GM18868 (cell line): ENCODE data around the gene SFPQ.
"Not testable (repeated sequence)": the region's sequence is repeated elsewhere in the genome, so short reads cannot be mapped to it uniquely, and the experiment has no call there.

ENCODE experiments used
- ATAC-seq: cut with Tn5 transposase; IDR thresholded peaks from one replicate; pipeline ENCODE4 v1.9.1; 2021; ENCODE audit warnings: mild to moderate bottlenecking, moderate library complexity; ENCODE audit not compliant: unreplicated experiment

SFPQ gene

DNA sequence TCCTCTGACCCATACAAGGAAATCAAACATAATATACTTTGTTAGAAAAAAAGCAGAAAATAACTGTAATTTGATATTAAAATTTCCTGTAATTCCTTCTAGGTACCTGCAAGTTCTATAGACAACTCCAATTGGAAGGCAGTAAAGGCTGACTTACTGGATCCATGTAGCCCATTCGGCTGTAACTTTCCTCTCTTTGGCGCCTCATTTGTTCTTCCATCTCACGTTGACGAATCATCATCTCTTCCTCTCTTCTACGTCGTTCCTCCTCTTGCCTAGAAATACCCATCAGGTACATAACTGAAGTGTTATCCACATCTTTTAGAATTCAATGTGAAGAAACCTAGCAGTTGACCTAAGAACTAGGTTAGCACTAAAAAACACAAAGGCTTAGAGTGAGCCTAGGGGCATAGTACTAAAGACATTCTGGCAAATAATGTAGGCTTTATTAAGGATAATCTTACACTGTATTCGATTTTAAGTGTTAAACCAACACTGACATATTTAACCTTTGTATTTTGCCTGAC, 5.1 kb downstream of the SFPQ start:
- no peak for ATAC-seq

DNA sequence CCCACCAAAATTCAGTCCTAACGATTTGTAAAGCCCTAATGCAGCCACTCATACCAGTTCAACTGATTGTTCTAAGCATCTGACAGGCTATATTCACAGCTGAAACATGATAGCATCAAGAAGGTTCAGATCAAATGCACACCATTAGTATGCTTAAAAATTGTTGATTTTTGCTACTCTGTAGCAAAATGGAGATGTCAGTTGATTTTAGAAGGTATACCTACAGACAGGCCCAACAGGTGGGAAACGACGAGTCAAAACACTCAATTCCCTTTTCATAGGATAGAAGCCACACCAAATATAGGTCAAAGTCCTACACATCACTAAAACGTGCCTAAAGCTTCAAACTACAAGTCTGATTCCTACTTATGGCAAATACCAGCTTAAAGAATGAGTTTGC, 6.7 kb downstream of the SFPQ start:
- no peak for ATAC-seq

DNA sequence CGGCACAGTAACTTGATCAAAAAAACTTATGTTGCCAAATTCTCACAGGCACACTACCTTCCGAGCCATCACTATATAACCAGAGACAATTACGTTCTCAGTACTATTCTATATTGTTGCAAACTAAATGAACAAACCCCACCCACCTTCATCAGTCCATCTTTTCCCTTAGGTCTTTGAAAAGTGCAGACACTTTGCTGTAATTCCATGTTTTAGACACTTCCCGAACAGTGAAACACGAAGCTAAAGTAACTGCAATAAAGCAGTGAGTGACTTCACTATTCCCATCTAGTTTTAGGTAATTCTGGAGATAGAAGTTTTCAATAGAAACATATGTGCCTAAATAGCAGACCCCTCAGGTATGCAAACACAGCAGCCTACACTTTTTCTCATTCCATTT, 7.7 kb downstream of the SFPQ start:
- no peak for ATAC-seq

GRCh38 chr1:35184495-35185199, 8.3 kb downstream of the SFPQ start:
- no peak for ATAC-seq

GRCh38 chr1:35181790-35182455, 11.0 kb downstream of the SFPQ start:
- no peak for ATAC-seq

DNA sequence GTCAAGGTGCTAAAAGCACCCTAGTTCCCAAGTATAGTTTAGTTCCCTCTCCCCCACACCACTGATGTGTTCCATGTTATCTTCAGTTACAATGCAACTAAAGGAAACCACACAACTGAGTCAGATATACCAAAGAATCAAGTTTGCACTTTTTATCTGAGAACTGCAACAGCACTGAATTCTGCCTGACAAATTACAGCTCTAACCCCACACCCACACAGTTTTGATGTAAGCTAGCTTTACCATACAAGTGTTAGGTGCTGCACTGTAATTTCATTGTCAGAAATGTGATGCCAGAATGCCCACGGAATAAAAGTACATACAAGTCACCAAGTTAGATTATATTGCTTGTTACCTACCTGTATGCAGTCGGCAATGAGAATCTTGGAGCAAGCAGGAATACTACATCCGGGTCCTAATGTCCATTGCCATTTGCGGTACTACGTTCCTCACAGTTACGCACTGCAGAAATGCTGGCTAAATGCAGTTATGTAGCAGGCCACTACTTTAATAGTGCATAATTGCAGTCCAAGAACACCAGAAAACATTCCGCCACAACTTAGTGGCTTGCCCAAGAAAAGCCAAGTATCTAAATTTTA, 12.1 kb downstream of the SFPQ start:
- no peak for ATAC-seq

- ATAC-seq, result no peak
Measured at GRCh38 chr1:35179908-35180307, 13.0 kb downstream of the SFPQ start.

DNA sequence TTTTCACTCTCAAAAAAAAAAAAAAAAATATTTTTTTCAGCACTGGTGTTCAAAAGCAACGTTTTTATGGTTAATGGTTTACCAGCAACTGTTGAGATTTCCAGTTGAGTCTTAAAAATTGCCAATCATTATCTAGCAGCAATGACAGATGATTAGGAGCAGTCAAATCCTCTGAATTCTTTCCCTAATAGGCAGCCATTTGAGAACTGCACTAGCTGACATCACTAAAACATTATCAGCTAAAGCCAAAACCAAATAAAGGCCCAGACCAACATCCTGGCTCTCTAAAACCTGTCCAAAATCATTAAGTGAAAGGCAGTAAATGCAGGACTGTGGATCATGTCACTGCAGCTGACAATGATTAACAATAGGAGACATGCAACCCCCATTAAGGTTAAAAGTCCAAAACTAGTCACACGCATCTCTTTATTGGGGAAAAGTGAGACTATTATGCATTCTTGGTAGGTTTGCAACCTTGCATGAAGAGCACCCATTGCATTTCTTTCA, 14.0 kb downstream of the SFPQ start:
- ATAC-seq, result no peak

- no peak for ATAC-seq
Measured at GRCh38 chr1:35178295-35178695, 14.7 kb downstream of the SFPQ start.

GRCh38 chr1:35177237-35177786, 15.6 kb downstream of the SFPQ start:
- ATAC-seq, result no peak

DNA sequence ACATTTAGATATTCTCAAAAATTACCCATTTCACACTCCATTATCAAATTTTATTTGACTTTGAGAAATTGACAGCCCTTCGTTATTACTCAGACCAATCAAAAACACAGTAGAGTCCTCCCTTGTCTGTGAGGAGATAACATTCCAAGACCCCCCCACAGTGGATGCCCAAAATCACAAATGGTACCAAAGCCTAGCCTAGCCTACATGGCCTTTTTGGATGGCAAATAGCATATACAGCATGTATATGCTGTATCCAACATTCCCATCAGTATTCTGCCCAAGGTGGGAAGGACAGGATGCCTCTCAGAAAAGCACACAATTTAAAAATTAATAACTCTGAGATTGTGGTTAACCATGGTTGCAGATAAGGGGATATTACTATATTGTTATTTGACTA, 17.3 kb downstream of the SFPQ start:
- ATAC-seq, result no peak

GRCh38 chr1:35175098-35175576, 17.8 kb downstream of the SFPQ start:
- ATAC-seq, result no peak

GRCh38 chr1:35173909-35174540, 18.9 kb downstream of the SFPQ start:
- ATAC-seq, result no peak

- no peak for ATAC-seq
Measured at GRCh38 chr1:35173491-35173890, 19.5 kb downstream of the SFPQ start.

DNA sequence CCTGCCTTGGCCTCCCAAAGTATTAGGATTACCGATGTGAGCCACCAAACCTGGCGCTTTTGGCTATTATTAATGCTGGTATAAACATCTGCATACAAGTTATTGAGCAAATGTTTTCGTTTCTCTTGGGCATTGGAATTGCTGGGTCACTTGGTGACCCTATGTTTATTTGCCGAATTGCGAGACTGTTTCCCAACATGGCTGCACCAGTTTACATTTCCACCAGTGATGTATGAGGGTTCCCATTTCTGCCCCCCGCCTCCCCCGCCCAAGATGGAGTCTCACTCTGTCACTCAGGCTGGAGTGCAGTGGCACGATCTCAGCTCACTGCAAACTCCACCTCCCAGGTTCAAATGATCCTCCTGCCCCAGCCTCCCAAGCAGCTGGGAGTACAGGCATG, 20.9 kb downstream of the SFPQ start:
- ATAC-seq, result no peak

DNA sequence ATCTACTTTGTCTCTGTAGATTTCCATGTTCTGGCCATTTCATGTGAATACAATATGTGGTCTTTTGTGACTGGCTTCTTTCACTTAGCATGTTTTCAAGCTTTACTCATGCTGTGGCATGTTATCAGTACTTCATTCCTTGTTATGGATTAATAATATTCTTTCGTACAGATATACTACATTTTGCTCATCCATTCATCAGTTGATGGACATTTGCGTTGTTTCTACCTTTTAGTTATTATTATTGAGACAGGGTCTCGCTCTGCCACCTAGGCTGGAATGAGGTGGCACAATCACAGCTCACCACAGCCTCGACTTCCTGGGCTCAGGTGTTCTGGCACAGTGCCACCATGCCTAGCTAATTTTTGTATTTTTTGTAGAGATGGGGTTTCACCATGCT, 21.4 kb downstream of the SFPQ start:
- no peak for ATAC-seq

GRCh38 chr1:35164893-35165292, 28.1 kb downstream of the SFPQ start:
- ATAC-seq, result no peak

- no peak for ATAC-seq
Measured at GRCh38 chr1:35151220-35151619, 41.7 kb downstream of the SFPQ start.

DNA sequence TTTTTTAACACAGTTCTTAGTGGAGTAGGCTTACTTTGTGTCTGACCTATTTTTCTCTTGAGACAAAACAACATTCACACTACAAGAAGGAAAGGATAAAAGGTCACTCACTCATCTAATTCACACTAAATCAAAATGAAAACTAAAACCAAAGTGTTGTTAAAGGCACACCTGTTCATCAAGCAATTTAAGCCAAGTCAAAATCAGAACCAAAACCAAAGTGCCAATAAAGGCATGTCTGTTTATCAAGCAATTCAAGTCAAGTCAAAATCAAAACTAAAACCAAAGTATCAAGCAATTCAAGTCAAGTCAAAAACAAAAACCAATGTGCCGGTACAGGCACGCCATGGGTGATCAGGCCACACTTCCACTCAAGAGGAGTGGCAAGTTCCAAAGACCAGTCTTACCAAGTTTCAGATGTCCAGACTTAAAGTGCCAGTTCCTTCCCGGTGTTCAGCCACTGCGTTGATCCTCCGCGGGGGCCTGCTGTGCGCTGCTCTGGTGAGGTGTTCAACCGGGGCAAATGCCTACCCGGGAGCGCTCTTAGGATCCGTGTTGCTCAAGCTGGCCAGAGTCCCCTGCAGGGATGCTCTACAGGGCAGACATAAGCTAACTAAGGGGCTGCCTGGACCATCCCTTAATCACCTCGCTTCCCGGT, 46.9 kb downstream of the SFPQ start:
- not testable (repeated sequence) for ATAC-seq

DNA sequence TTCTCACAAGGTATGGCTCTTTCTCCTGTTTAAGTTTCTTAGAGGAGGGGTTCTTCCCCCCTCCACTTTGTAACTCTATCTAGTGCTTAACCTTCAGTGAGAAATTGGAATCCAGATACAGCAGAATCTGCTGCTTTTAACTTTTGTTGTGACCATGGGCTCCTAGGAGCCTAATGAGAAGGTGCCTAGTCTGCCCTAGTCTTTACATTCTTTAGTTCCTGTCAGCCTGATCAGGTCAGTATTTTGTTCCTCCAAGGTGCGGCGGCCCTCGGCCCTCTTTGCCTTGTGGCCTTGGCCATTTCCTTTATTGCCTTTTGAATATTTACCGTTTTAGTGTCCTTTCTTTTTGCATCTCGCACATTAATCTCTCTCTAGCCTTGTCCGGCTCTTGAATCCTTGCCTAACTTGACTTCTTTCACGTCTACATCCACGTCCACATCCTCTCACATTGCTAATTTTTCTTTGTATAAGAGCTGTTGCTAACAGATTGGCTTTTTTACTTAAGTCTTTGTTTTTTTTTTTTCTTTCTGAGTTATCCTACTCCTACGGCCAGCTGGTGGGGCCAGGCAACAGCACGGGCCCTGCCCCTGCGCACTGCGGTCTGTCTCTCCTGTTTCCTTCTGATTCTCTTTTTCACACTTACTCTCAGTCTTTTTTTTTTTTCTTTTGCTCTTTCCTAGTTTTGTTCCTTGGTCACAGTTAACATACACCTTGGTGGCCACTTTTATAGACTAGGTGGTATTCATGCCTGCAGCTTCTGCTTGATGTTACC, 49.0 kb downstream of the SFPQ start:
- no peak for ATAC-seq
